ENCODE measurements around the gene SNRPA1.

The SNRPA1 gene

GRCh38 chr15:101262551-101262950, 32.5 kb downstream of the SNRPA1 start:
- Histone ChIP-seq H3K4me3 (ENCODE audit: low read length) (no peak overlapping the region), H3K9me3 (ENCODE audit: control insufficient read depth, low read length) (no peaks in the 10 kb centered on the region), H3K9ac (ENCODE audit: low read length) (no peak overlapping the region), H3K27me3 (ENCODE audit: control insufficient read depth, insufficient read depth, low read length) (no peaks in the 10 kb centered on the region), H3K36me3 (ENCODE audit: control insufficient read depth, insufficient read depth, low read length) (no peaks in the 10 kb centered on the region), H3K4me1 (ENCODE audit: control insufficient read depth, insufficient read depth, low read length) (no peaks in the 10 kb centered on the region)

GRCh38 chr15:101258238-101259144, 36.6 kb downstream of the SNRPA1 start:
- Histone ChIP-seq H3K36me3 (ENCODE audit: control insufficient read depth, insufficient read depth, low read length) (no peaks in the 10 kb centered on the region), H3K27me3 (ENCODE audit: control insufficient read depth, insufficient read depth, low read length) (no peaks in the 10 kb centered on the region), H3K4me1 (ENCODE audit: control insufficient read depth, insufficient read depth, low read length) (peaks cover 8% of the 10 kb centered on the region), H3K9ac (ENCODE audit: low read length) (no peak overlapping the region), H3K4me3 (ENCODE audit: low read length) (no peak overlapping the region), H3K9me3 (ENCODE audit: control insufficient read depth, low read length) (no peaks in the 10 kb centered on the region)

GRCh38 chr15:101256757-101257156, 38.3 kb downstream of the SNRPA1 start:
- no peak overlapping the region for H3K9ac ChIP-seq (ENCODE audit: low read length)
- H3K4me1 ChIP-seq (ENCODE audit: control insufficient read depth, insufficient read depth, low read length) = peaks cover 15% of the 10 kb centered on the region
- H3K9me3 ChIP-seq (ENCODE audit: control insufficient read depth, low read length) = no peaks in the 10 kb centered on the region
- no peak overlapping the region for H3K4me3 ChIP-seq (ENCODE audit: low read length)
- H3K27me3 ChIP-seq (ENCODE audit: control insufficient read depth, insufficient read depth, low read length) = no peaks in the 10 kb centered on the region
- no peaks in the 10 kb centered on the region for H3K36me3 ChIP-seq (ENCODE audit: control insufficient read depth, insufficient read depth, low read length)

DNA sequence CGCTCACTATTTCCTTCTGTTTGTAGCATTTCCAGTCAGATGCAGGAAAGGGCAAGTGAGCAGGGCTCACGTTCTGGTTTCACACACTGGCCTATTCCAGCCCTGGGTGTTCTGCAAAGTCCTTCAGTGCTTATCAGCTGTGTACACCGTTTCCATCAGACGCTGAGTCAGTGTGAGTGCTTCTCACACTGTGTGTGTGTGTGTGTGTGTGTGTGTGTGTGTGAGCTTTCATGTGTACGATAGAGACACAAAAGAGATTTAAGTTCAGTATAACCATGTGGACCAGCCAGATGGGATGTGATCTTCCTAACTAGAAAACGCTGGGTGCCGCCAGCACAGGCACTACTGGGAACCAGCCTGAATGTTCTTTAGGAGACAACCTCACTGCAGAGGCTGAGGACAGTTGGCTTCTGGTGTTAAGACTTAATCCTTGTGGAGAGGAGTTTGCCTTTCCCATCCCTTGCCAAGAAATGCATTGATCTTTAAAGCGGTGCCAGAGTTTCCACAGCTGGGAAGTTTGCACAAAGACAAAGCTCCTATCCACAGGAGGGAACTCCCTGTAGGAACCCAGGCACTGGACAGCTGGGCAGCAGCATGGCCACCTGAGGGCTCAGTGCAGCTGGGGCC, 39.3 kb downstream of the SNRPA1 start:
- Histone ChIP-seq H3K4me1 (ENCODE audit: control insufficient read depth, insufficient read depth, low read length) (peaks cover 15% of the 10 kb centered on the region), H3K4me3 (ENCODE audit: low read length) (no peak overlapping the region), H3K9ac (ENCODE audit: low read length) (no peak overlapping the region), H3K27me3 (ENCODE audit: control insufficient read depth, insufficient read depth, low read length) (no peaks in the 10 kb centered on the region), H3K36me3 (ENCODE audit: control insufficient read depth, insufficient read depth, low read length) (no peaks in the 10 kb centered on the region), H3K9me3 (ENCODE audit: control insufficient read depth, low read length) (no peaks in the 10 kb centered on the region)

GRCh38 chr15:101255051-101255395, 40.0 kb downstream of the SNRPA1 start:
- Histone ChIP-seq H3K9me3 (ENCODE audit: control insufficient read depth, low read length) (no peaks in the 10 kb centered on the region), H3K4me3 (ENCODE audit: low read length) (no peak overlapping the region), H3K4me1 (ENCODE audit: control insufficient read depth, insufficient read depth, low read length) (peaks cover 22% of the 10 kb centered on the region), H3K9ac (ENCODE audit: low read length) (no peak overlapping the region), H3K36me3 (ENCODE audit: control insufficient read depth, insufficient read depth, low read length) (no peaks in the 10 kb centered on the region), H3K27me3 (ENCODE audit: control insufficient read depth, insufficient read depth, low read length) (no peaks in the 10 kb centered on the region)

DNA sequence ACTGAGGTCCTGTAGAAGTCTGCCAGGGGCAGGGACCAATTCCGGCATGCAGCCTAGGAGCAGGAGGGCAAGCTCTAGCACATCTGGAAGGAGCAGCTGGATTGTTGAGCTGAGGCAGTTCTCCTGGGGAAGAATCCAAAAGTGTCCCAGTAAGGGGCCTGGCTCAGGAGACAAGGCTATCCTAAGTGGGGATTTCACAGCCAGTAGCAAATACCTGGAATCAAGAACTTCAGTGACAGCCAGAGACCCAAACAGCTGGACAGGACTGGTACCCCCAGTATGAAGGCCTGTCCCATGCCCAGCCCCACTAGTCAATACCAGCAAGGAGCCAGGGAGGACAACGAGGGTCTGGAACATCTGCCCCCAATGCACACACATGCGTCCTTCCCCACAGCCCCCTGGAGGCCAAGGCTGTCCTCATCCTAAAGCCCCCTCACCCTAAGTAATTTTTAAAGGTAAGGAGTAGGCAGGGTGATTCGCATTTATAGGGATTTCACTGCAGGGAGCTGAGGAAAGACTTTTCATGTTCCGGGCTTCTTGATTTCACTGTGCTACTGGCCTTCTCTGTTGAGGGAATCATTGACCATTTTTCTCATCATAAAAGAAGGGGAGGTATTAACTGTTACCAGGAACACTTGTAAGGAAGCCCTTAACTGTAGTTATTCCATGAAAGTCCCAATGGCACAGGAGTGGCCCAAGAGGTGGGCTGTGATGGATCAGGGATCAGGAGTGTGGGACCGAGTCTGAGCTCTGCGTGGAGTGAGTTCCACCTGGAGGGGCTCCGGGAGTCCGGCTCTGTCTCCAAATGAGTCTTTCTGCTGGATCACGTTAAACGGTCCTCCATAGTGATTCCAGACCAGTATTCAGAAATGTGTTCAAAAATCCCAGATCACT, 40.6 kb downstream of the SNRPA1 start:
- H3K9ac ChIP-seq (ENCODE audit: low read length) = no peak overlapping the region
- no peak overlapping the region for H3K4me3 ChIP-seq (ENCODE audit: low read length)
- no peaks in the 10 kb centered on the region for H3K36me3 ChIP-seq (ENCODE audit: control insufficient read depth, insufficient read depth, low read length)
- no peaks in the 10 kb centered on the region for H3K9me3 ChIP-seq (ENCODE audit: control insufficient read depth, low read length)
- H3K27me3 ChIP-seq (ENCODE audit: control insufficient read depth, insufficient read depth, low read length) = no peaks in the 10 kb centered on the region
- H3K4me1 ChIP-seq (ENCODE audit: control insufficient read depth, insufficient read depth, low read length) = peaks cover 27% of the 10 kb centered on the region

GRCh38 chr15:101252836-101253235, 42.2 kb downstream of the SNRPA1 start:
- Histone ChIP-seq H3K9ac (ENCODE audit: low read length) (peak overlapping the region; percentile 55), H3K27me3 (ENCODE audit: control insufficient read depth, insufficient read depth, low read length) (no peaks in the 10 kb centered on the region), H3K4me1 (ENCODE audit: control insufficient read depth, insufficient read depth, low read length) (peaks cover 32% of the 10 kb centered on the region), H3K4me3 (ENCODE audit: low read length) (peak overlapping the region; percentile 62), H3K9me3 (ENCODE audit: control insufficient read depth, low read length) (no peaks in the 10 kb centered on the region), H3K36me3 (ENCODE audit: control insufficient read depth, insufficient read depth, low read length) (no peaks in the 10 kb centered on the region)

- no peaks in the 10 kb centered on the region for H3K36me3 ChIP-seq (ENCODE audit: control insufficient read depth, insufficient read depth, low read length)
- H3K9ac ChIP-seq (ENCODE audit: low read length) = peak within 1 kb of the TSS; percentile 72
- no peaks in the 10 kb centered on the region for H3K9me3 ChIP-seq (ENCODE audit: control insufficient read depth, low read length)
- no peaks in the 10 kb centered on the region for H3K27me3 ChIP-seq (ENCODE audit: control insufficient read depth, insufficient read depth, low read length)
- peaks cover 32% of the 10 kb centered on the region for H3K4me1 ChIP-seq (ENCODE audit: control insufficient read depth, insufficient read depth, low read length)
- H3K4me3 ChIP-seq (ENCODE audit: low read length) = peak within 1 kb of the TSS; percentile 71
These were observed 42.9 kb downstream of the SNRPA1 start, which contains the start of gene CHSY1 for GRCh38 chr15:101251830-101252820. TSS of gene CHSY1 (minus strand) at chr15:101252048. CDS start at chr15:101251456, 592 bp downstream.

DNA sequence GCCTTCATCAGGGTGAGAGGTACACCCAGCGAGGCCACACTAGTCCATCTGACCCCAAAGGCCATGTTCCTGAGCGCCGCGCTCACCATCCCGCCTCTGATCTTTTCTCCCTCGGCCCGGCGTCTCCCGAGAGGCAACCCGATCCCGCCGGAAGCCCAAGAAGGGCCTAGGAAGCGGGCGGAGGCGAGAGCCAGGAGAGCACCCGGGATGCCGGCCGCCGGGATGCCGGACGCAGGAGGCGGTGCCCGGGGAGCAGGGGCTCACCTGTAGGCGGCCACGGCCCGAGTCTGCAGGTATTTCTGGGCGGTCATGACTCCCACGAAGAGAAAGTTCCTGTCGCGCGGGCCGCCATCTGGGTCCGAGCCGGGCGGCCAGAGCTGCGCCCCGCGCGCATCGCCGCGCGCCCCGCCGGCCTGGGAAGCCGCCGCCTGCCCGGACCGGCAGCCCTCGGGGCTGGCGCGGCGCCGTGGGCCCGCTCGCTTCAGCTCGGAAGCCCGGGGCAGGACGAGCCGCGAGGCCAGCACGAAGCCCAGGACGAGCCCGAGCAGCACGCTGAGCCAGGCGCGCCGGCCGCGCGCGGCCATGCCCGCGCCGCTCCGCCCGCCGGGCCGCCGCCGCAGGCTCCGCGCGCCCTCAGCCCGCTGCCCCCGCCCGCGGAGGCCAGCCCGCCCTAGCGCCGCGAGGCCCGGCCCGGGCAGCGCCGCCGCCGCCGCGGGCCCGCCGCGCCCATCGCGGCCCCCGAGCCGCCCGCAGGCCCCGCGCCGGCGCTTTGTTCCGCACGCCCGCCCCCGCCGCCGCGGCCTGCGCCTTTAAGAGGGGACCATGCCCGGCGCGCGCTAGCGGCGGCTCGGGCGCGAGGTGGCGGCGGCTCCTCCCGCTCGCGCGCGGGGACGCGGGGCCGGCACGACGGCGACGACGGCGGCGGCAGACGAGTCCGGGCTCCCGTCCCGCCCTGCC, 43.9 kb downstream of the SNRPA1 start:
- Histone ChIP-seq H3K4me3 (ENCODE audit: low read length) (peak overlapping the region; percentile 71), H3K9ac (ENCODE audit: low read length) (peak overlapping the region; percentile 72), H3K4me1 (ENCODE audit: control insufficient read depth, insufficient read depth, low read length) (peaks cover 32% of the 10 kb centered on the region), H3K9me3 (ENCODE audit: control insufficient read depth, low read length) (no peaks in the 10 kb centered on the region), H3K27me3 (ENCODE audit: control insufficient read depth, insufficient read depth, low read length) (no peaks in the 10 kb centered on the region), H3K36me3 (ENCODE audit: control insufficient read depth, insufficient read depth, low read length) (no peaks in the 10 kb centered on the region)

DNA sequence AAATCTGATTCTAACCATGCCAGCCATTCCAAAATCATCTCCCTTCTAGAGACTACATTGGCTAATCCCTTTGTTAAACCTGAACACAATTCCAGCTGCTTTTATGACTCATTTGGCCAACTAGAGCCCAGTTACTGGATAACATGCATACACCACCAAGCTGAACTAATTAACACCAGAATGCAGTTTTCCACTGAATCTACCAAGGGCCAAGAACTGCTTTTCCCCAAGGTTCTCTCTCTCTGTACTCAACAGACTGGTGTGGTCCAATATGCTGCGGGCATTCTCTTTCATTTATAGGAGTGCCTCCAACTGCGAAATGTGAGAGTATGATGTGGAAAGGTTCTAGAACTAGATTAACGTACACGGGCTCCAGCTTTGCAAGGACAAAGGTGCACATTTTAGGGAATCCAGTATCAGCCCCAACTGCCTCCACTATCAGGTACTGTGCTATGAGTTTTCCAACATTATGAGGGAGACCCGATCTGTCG, 44.7 kb downstream of the SNRPA1 start:
- H3K36me3 ChIP-seq (ENCODE audit: control insufficient read depth, insufficient read depth, low read length) = no peaks in the 10 kb centered on the region
- H3K9ac ChIP-seq (ENCODE audit: low read length) = peak overlapping the region; percentile 72
- H3K4me1 ChIP-seq (ENCODE audit: control insufficient read depth, insufficient read depth, low read length) = peaks cover 26% of the 10 kb centered on the region
- peak overlapping the region; percentile 71 for H3K4me3 ChIP-seq (ENCODE audit: low read length)
- no peaks in the 10 kb centered on the region for H3K9me3 ChIP-seq (ENCODE audit: control insufficient read depth, low read length)
- H3K27me3 ChIP-seq (ENCODE audit: control insufficient read depth, insufficient read depth, low read length) = no peaks in the 10 kb centered on the region

All from mucosa of stomach (tissue), 1 donor.